BLaER1 (cell line): ENCODE measurements around the gene TGFB1I1.
"Not testable (repeated sequence)": the region's sequence is repeated elsewhere in the genome, so short reads cannot be mapped to it uniquely, and the experiment has no call there.

ENCODE experiments used
- H3K27ac ChIP-seq: shearing (Covaris generic); formaldehyde crosslinking; 2 replicates; pipeline ENCODE4 v1.8.1; 2022
- H3K27me3 ChIP-seq: shearing (Covaris generic); formaldehyde crosslinking; 2 replicates; pipeline ENCODE4 v1.8.1; 2022
- H3K36me3 ChIP-seq: shearing (Covaris generic); formaldehyde crosslinking; 2 replicates; pipeline ENCODE4 v1.8.1; 2022
- H3K4me1 ChIP-seq: shearing (Covaris generic); formaldehyde crosslinking; 2 replicates; pipeline ENCODE4 v1.8.1; 2022
- H3K4me2 ChIP-seq: shearing (Covaris generic); formaldehyde crosslinking; 2 replicates; pipeline ENCODE4 v1.8.1; 2022
- H3K4me3 ChIP-seq: shearing (Covaris generic); formaldehyde crosslinking; 2 replicates; pipeline ENCODE4 v1.8.1; 2022
- H3K9ac ChIP-seq: shearing (Covaris generic); formaldehyde crosslinking; 2 replicates; pipeline ENCODE4 v1.8.1; 2022
- H3K9me3 ChIP-seq: shearing (Covaris generic); formaldehyde crosslinking; 2 replicates; pipeline ENCODE4 v1.8.1; 2022
- H4K20me1 ChIP-seq: shearing (Covaris generic); formaldehyde crosslinking; 2 replicates; pipeline ENCODE4 v1.8.1; 2022
- Cebpa-rat ChIP-seq: shearing (Covaris generic); IDR thresholded peaks from 2 replicates; pipeline ENCODE4 v1.8.1; 2022

Gene TGFB1I1

DNA sequence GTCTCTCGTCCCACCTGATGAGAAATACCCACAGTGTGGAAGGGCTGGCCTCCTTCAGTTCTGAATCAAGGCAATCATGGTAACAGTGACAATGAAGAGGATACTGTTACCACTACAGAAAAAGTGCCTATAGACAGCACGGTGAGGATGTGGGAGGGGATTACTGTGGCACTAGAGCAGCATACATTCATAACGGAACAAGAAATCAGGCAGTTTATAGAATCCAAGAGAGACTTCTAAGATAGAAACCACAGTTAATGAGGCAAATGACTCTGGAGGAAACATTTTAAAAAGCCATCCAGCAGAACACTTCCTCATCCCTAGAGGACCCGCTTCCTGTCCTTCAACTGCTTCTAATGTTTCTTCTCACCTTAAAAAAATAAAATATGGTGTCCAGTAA, 33.5 kb downstream of the TGFB1I1 start:
- Histone ChIP-seq H3K4me3 (peak overlapping the region; percentile 36; the same call in 1 of the 2 replicates), H3K27ac (peak overlapping the region; percentile 79), H3K9me3 (no peaks in the 10 kb centered on the region), H3K9ac (peak overlapping the region; percentile 51), H3K27me3 (no peaks in the 10 kb centered on the region), H3K36me3 (peaks cover 25% of the 10 kb centered on the region), H3K4me1 (peaks cover 69% of the 10 kb centered on the region), H4K20me1 (0 out of 2 replicates have a peak, but pooled peaks cover 11% of the 10 kb centered on the region), H3K4me2 (peak overlapping the region; percentile 95)
- TF ChIP-seq Cebpa-rat = no peak

DNA sequence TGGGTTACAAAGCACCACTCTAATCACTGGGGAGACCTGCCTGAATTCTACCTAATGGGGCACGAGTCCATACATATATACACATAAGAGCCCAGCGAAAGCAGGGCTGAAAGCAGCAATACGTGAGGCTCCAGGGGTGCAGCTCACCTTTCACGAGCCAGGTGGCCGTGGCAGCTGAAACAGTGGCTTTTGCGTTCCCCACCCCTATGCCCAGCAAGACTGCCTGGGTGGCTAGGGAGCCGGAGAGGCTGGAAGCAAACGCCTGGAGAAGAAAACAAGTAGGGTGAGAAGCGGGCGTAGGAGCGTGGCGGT, 35.6 kb downstream of the TGFB1I1 start:
- Histone ChIP-seq H4K20me1 (0 out of 2 replicates have a peak, but pooled peaks cover 11% of the 10 kb centered on the region), H3K9me3 (no peaks in the 10 kb centered on the region), H3K9ac (peak overlapping the region; percentile 92), H3K4me2 (peak overlapping the region; percentile 95), H3K27ac (peak overlapping the region; percentile 92), H3K4me1 (peaks cover 63% of the 10 kb centered on the region), H3K27me3 (no peaks in the 10 kb centered on the region), H3K36me3 (peaks cover 7% of the 10 kb centered on the region; the same call in 1 of the 2 replicates), H3K4me3 (peak overlapping the region; percentile 85)
- no peak for TF ChIP-seq Cebpa-rat

DNA sequence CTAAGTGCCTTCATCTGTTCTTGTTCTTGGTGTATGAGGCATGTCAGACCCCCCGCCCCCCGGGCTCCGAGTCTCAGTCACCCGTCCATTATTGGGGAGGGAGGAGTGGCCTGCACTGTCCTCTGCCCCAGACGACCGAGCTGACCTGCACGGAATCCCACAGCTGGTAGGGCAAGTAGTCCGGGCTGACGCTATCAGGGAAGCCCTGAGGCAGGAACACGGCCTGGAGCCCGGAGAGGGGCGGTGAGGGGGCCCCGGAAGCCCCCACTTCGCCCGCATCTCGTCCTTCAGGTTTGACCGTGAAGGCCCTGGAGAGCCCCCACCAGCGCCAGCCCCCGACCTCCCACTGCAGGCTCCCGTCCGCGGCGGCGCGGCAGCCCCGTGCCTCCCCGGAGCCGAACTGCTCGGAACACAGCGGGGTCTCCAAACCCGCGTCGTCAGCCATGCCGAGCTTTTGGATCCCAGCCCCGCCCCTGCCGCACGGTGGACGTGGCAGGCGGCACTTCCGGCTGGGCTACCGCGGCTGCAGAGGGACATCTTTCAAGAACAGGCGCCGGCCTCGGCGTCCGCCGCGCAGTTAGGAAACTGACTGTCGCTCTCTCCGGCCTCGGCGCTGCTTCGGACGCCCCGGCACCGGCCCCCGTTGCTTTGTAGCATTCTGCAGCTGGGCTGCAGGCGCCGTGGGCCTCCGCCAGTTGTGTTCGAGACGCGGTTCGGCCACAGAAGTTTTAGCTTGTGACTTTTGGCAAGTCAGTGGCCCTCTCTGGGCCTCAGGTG, 36.2 kb downstream of the TGFB1I1 start, which contains the start of gene RUSF1:
TSS of gene RUSF1 (minus strand) at position 463 of the 777 bp plus-strand sequence. CDS start at position 445, 18 bp downstream.
- TF ChIP-seq Cebpa-rat = no peak
- Histone ChIP-seq H3K4me2 (peak within 1 kb of the TSS; percentile 95), H3K27me3 (no peaks in the 10 kb centered on the region), H3K4me3 (peak within 1 kb of the TSS; percentile 85), H3K36me3 (0 out of 2 replicates have a peak, but pooled peaks cover 5% of the 10 kb centered on the region), H4K20me1 (0 out of 2 replicates have a peak, but pooled peaks cover 11% of the 10 kb centered on the region), H3K9ac (peak within 1 kb of the TSS; percentile 92), H3K27ac (peak within 1 kb of the TSS; percentile 92), H3K4me1 (peaks cover 57% of the 10 kb centered on the region), H3K9me3 (no peaks in the 10 kb centered on the region)

DNA sequence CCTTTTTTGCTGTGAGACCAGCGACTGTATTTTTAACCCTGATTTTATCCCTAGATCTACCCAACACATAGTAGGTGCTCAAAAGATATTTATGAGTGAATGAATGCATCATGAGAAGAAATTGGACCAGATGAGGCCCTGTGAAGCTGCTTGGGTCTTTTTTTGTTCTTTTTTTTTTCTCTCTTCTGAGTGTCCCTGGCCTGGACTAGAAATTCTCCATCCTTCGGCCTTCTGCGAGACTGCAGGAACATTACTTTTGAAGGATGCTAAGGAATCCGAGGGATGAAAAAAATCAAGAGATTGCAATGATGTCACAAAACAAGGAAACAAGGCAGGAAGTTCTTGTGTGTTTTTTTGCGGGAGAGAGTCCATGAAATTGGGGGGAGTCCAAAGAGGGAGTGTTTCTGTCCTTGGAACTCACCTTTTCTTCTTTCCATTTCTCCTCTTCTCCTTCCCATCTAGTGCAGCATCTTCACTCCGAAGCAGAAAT, 36.8 kb downstream of the TGFB1I1 start:
- H4K20me1 ChIP-seq = 0 out of 2 replicates have a peak, but pooled peaks cover 11% of the 10 kb centered on the region
- H3K4me2 ChIP-seq = peak overlapping the region; percentile 95
- peaks cover 51% of the 10 kb centered on the region for H3K4me1 ChIP-seq
- TF ChIP-seq Cebpa-rat = no peak
- H3K9me3 ChIP-seq = no peaks in the 10 kb centered on the region
- peak overlapping the region; percentile 85 for H3K4me3 ChIP-seq
- peak overlapping the region; percentile 92 for H3K9ac ChIP-seq
- H3K27ac ChIP-seq = peak overlapping the region; percentile 92
- no peaks in the 10 kb centered on the region for H3K27me3 ChIP-seq
- 0 out of 2 replicates have a peak, but pooled peaks cover 5% of the 10 kb centered on the region for H3K36me3 ChIP-seq

DNA sequence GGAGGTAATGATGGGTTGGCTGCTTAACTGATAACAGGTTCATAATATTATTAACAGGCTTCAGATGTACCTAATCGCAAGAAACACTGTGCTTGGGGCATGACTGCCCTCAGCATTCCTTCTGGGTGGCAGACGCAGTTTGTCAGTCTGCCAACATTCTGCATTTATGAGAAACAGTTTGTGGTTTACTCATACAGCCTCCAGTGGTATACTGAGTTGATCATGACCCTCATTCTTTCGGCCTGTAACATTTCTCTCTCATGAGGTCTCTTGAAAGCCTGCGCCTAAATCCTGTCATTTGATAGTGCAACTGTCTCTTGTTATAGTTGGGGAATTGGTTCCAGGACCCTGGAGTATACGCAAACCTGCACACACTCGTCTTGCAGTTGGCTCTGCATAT, 41.2 kb downstream of the TGFB1I1 start:
- no peak for TF ChIP-seq Cebpa-rat
- H3K4me3 ChIP-seq = no peak overlapping the region
- no peaks in the 10 kb centered on the region for H3K27me3 ChIP-seq
- peaks cover 22% of the 10 kb centered on the region for H3K9me3 ChIP-seq
- H3K4me1 ChIP-seq = peaks cover 14% of the 10 kb centered on the region
- no peak overlapping the region for H3K9ac ChIP-seq
- H4K20me1 ChIP-seq = no peaks in the 10 kb centered on the region
- no peak overlapping the region for H3K4me2 ChIP-seq
- no peak overlapping the region for H3K27ac ChIP-seq
- no peaks in the 10 kb centered on the region for H3K36me3 ChIP-seq

DNA sequence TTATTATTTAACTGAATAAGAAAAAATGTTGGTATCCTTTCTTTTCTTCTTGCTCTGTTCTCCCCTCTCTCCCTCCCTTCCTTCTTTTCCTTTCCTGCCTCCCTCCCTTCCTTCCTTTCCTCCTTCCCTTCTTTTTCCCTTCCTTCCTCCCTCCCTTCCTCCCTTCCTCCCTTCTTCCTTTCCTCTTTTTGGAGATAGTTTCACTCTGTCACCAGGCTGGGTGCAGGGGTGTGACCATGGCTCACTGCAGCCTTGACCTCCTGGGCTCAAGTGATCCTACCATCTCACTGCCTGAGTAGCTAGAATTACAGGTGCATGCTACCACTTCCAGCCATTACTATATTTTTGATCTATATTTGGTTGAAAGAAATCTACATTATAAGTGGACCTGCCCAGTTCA, 41.9 kb downstream of the TGFB1I1 start:
- H3K9me3 ChIP-seq = peaks cover 22% of the 10 kb centered on the region
- H3K27me3 ChIP-seq = no peaks in the 10 kb centered on the region
- no peak overlapping the region for H3K9ac ChIP-seq
- no peak overlapping the region for H3K4me2 ChIP-seq
- H3K27ac ChIP-seq = no peak overlapping the region
- no peaks in the 10 kb centered on the region for H4K20me1 ChIP-seq
- no peak for TF ChIP-seq Cebpa-rat
- H3K36me3 ChIP-seq = no peaks in the 10 kb centered on the region
- peaks cover 12% of the 10 kb centered on the region for H3K4me1 ChIP-seq
- H3K4me3 ChIP-seq = no peak overlapping the region

DNA sequence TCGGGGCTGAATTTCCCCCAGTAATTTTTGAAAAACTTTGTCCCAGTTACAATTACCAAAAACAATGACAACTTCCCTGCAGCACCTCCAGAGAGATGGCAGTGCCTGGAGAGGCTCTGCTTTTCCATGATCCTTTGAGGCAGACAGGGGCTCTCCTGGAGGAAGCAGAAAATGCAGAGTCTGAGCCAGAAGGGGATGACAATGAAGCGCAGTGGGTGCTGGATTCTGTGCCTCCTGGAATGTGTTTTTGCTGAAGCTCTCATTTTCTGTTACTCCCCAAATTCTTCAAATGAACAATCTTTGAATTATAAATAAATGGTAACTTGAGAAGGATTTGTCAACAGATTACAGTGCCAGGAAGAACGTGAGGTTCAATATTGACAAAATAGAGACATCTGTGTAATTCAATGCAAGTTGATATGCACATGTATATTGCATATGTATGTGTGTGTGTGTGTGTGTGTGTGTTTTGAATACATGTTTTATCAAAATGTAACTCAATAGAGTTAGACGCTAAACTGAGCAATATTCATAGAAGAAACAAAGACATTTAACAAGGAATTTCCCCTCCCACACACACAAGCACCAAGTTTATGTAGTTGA, 45.9 kb downstream of the TGFB1I1 start:
- Histone ChIP-seq H4K20me1 (no peaks in the 10 kb centered on the region), H3K27me3 (no peaks in the 10 kb centered on the region), H3K9me3 (peaks cover 22% of the 10 kb centered on the region), H3K4me1 (no peaks in the 10 kb centered on the region), H3K4me3 (no peak overlapping the region), H3K27ac (no peak overlapping the region), H3K4me2 (no peak overlapping the region), H3K36me3 (no peaks in the 10 kb centered on the region), H3K9ac (no peak overlapping the region)
- no peak for TF ChIP-seq Cebpa-rat

DNA sequence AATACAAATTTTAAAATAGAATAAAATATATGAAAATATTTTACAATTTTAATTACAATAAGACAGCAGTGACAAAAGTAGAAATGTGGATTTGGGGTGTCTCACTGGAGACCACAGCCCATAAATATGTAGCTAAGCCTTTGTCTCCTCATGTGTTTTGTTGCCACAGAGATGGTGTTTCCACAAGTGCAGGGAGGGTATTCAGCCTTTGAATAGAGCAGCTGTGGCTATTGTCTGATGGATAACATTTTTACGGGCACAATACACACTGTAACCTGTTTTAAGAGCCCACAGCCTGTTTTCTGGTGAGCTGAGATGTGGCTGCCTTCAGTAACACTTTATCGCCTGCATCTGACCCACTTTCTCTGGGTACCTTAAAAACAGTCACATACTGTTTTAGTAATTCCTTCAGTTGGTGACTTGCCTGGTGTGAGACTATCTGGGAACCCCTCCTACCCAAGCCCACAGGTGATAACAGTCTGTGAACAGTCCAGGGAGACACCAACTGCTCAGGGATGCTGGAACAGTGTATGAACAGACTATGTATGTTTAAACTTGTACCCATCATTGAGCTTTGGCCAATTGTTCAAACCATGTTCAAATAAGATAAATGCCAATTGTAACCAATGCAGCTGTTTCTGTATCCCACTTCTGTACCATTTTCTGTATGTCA, 47.9 kb downstream of the TGFB1I1 start:
- H3K36me3 ChIP-seq = no peaks in the 10 kb centered on the region
- H3K27me3 ChIP-seq = no peaks in the 10 kb centered on the region
- peaks cover 22% of the 10 kb centered on the region for H3K9me3 ChIP-seq
- no peak overlapping the region for H3K9ac ChIP-seq
- no peak overlapping the region for H3K27ac ChIP-seq
- H4K20me1 ChIP-seq = no peaks in the 10 kb centered on the region
- H3K4me3 ChIP-seq = no peak overlapping the region
- H3K4me2 ChIP-seq = no peak overlapping the region
- H3K4me1 ChIP-seq = no peaks in the 10 kb centered on the region
- no peak for TF ChIP-seq Cebpa-rat

DNA sequence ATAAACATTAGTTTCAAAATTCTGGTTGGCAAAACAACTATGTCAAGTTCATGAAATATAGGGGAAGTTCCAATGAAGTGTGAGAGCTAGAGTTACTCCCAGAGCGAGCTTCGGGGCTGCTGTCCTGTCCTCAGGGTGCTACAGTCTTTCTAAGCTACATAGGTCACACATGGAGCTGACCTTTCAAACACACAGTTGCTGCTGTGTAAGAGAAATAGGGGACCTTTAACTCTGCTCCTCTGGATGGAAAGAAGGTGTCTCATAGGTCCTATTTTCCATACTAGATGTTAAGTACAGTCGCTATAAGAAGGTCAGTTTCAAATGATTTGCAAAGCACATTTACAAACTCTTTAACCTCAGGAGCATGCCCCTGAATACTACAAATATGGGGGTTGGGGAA, 49.4 kb downstream of the TGFB1I1 start:
- no peak overlapping the region for H3K4me3 ChIP-seq
- no peaks in the 10 kb centered on the region for H3K36me3 ChIP-seq
- H3K9me3 ChIP-seq = peaks cover 15% of the 10 kb centered on the region
- no peak for TF ChIP-seq Cebpa-rat
- H3K27me3 ChIP-seq = no peaks in the 10 kb centered on the region
- no peak overlapping the region for H3K9ac ChIP-seq
- no peaks in the 10 kb centered on the region for H4K20me1 ChIP-seq
- no peaks in the 10 kb centered on the region for H3K4me1 ChIP-seq
- no peak overlapping the region for H3K4me2 ChIP-seq
- H3K27ac ChIP-seq = no peak overlapping the region

DNA sequence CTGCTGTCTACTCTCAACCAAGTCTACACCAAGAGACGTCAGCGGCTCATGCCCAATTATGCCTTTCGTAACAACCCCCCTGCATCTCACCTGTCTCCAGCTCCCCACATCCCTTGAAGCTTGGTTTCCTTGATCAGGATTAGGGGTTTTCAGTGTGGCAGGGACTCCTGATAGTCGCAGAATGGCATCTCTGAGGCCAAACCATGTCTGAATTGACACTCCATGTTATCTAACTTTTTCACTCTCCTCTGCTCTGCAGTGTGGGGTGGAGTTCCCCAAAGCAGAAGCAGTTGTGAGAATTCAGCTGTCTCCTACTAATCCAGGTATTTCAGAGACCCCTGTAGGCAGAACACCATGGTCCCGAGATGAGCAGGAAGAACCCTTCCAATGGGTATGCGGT, 50.1 kb downstream of the TGFB1I1 start:
- H3K36me3 ChIP-seq = no peaks in the 10 kb centered on the region
- H3K4me3 ChIP-seq = no peak overlapping the region
- no peaks in the 10 kb centered on the region for H4K20me1 ChIP-seq
- TF ChIP-seq Cebpa-rat = no peak
- peaks cover 10% of the 10 kb centered on the region for H3K9me3 ChIP-seq
- H3K9ac ChIP-seq = no peak overlapping the region
- no peaks in the 10 kb centered on the region for H3K27me3 ChIP-seq
- no peak overlapping the region for H3K27ac ChIP-seq
- no peaks in the 10 kb centered on the region for H3K4me1 ChIP-seq
- H3K4me2 ChIP-seq = no peak overlapping the region

DNA sequence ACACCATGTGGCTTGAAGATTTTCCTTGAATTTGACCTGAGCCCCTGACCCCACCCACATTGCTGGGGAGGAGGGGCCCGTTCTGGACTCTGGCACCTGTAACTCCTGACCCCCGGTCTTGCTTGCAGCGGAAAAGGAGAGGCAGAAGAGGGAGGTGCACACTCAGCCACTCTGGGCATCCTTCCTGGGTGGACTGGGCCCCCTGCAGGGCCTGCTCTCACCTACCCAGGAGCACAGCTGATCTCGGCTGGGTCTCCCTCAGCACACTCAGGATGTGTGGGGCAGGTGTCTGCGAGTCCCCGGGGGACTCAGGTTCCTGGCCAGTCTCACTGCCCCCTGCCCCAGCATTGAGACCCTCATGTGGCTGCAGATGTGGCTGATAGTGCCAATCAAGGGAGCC, 51.8 kb downstream of the TGFB1I1 start:
- not testable (repeated sequence) for H3K27me3 ChIP-seq, H3K4me3 ChIP-seq, H3K9ac ChIP-seq, H3K4me1 ChIP-seq, H3K9me3 ChIP-seq, H3K4me2 ChIP-seq, H3K27ac ChIP-seq, H3K36me3 ChIP-seq, H4K20me1 ChIP-seq
